Neural cell (in vitro differentiated cells): Measurements from ENCODE around the gene HARS2. TPM values are rescaled to one million over a fixed set of nuclear protein-coding genes. Genes with fewer than 3 reads are reported as not detected.

ENCODE experiments used
- polyA plus RNA-seq: library from polyadenylated mRNA; depleted of rRNA; stranded (reverse); fragments of >200 nt; gene quantifications from 2 replicates; pipeline ENCODE4 v1.2.3, GENCODE V29; 2014
- small RNA-seq, 3 experiments: library from RNA; depleted of rRNA; stranded (forward); fragments of <200 nt; gene quantifications; one replicate each; pipeline ENCODE3, GENCODE V24; 2012

Gene HARS2
- polyA plus RNA-seq, 1 donor from 2014 or later: 102 TPM

Small RNA genes lying within 50 kb of the gene (small RNA-seq; reads per million reads assigned to genes)
- 2.5 to 8.7 (median 3.8) reads per million in 3 experiments for gene VTRNA1-1
- gene VTRNA1-2: 0 reads per million in 3 experiments
- gene VTRNA1-3: 0.62 to 4.9 (median 2.8) reads per million in 3 experiments

Other genes starting within 250 kb of the HARS2 start
- gene EIF4EBP3, start 143.8 kb upstream of the HARS2 start, polyA plus RNA-seq: 1.0 TPM in 1 of 2 replicates, not detected in the other
- gene SRA1, start 134.0 kb upstream of the HARS2 start, polyA plus RNA-seq: 73.5 and 76.2 TPM in 2 replicates
- gene APBB3, start 126.9 kb upstream of the HARS2 start, polyA plus RNA-seq: 131 and 149 TPM in 2 replicates
- 8.1 and 8.8 TPM in 2 replicates for gene SLC35A4, start 126.6 kb upstream of the HARS2 start, polyA plus RNA-seq
- 1.5 TPM in 1 of 2 replicates, not detected in the other for gene CD14, start 58.3 kb upstream of the HARS2 start, polyA plus RNA-seq
- 23.5 and 37.5 TPM in 2 replicates for gene TMCO6, start 52.0 kb upstream of the HARS2 start, polyA plus RNA-seq
- 131 and 162 TPM in 2 replicates for gene NDUFA2, start 43.8 kb upstream of the HARS2 start, polyA plus RNA-seq
- gene IK, start 43.6 kb upstream of the HARS2 start, polyA plus RNA-seq: 202 and 264 TPM in 2 replicates
- 20.4 and 20.7 TPM in 2 replicates for gene WDR55, start 26.6 kb upstream of the HARS2 start, polyA plus RNA-seq
- gene DND1, start 17.9 kb upstream of the HARS2 start, polyA plus RNA-seq: 4.2 and 4.4 TPM in 2 replicates
- gene HARS1, start 85 bp upstream of the HARS2 start, polyA plus RNA-seq: 76.3 and 80.2 TPM in 2 replicates
- gene ZMAT2, start 9.0 kb downstream of the HARS2 start, polyA plus RNA-seq: 148 and 170 TPM in 2 replicates
- 0.28 TPM in 1 of 2 replicates, not detected in the other for gene PCDHA1, start 94.7 kb downstream of the HARS2 start, polyA plus RNA-seq
- gene PCDHA2, start 103.4 kb downstream of the HARS2 start, polyA plus RNA-seq: 8.7 and 9.9 TPM in 2 replicates
- gene PCDHA3, start 109.6 kb downstream of the HARS2 start, polyA plus RNA-seq: 1.7 and 3.0 TPM in 2 replicates
- 43.6 and 47.6 TPM in 2 replicates for gene PCDHA4, start 115.6 kb downstream of the HARS2 start, polyA plus RNA-seq
- gene PCDHA5, start 130.2 kb downstream of the HARS2 start, polyA plus RNA-seq: 1.4 and 2.2 TPM in 2 replicates
- 2.5 and 3.6 TPM in 2 replicates for gene PCDHA6, start 136.5 kb downstream of the HARS2 start, polyA plus RNA-seq
- 2.9 and 3.3 TPM in 2 replicates for gene PCDHA7, start 142.8 kb downstream of the HARS2 start, polyA plus RNA-seq
- 0.66 and 1.4 TPM in 2 replicates for gene PCDHA8, start 149.7 kb downstream of the HARS2 start, polyA plus RNA-seq
- 0.56 and 0.88 TPM in 2 replicates for gene PCDHA9, start 156.9 kb downstream of the HARS2 start, polyA plus RNA-seq
- 5.5 and 6.7 TPM in 2 replicates for gene PCDHA10, start 164.4 kb downstream of the HARS2 start, polyA plus RNA-seq
- gene PCDHA11, start 177.5 kb downstream of the HARS2 start, polyA plus RNA-seq: 5.3 and 7.3 TPM in 2 replicates
- 12.8 and 13.9 TPM in 2 replicates for gene PCDHA12, start 183.9 kb downstream of the HARS2 start, polyA plus RNA-seq
- gene PCDHA13, start 190.7 kb downstream of the HARS2 start, polyA plus RNA-seq: 0.89 and 1.2 TPM in 2 replicates
- gene PCDHAC1, start 234.8 kb downstream of the HARS2 start, polyA plus RNA-seq: 2.4 and 3.3 TPM in 2 replicates